GM21576 (cell line): Measurements from ENCODE around the gene FARS2.

Source experiments
- ATAC-seq: cut with Tn5 transposase; IDR thresholded peaks from one replicate; pipeline ENCODE4 v1.9.1; 2021; ENCODE audit warnings: mild to moderate bottlenecking, moderate library complexity; ENCODE audit not compliant: unreplicated experiment

Gene FARS2

GRCh38 chr6:5248302-5249098, 12.8 kb upstream of the FARS2 start:
- no peak for ATAC-seq

- no peak for ATAC-seq
Observed at GRCh38 chr6:5249451-5250122, 11.7 kb upstream of the FARS2 start.

GRCh38 chr6:5250451-5250850, 10.9 kb upstream of the FARS2 start:
- ATAC-seq, result no peak

GRCh38 chr6:5250911-5251310, 10.4 kb upstream of the FARS2 start:
- no peak for ATAC-seq

GRCh38 chr6:5256952-5257351, 4.4 kb upstream of the FARS2 start:
- no peak for ATAC-seq

GRCh38 chr6:5257400-5257799, 3.9 kb upstream of the FARS2 start:
- no peak for ATAC-seq

- no peak for ATAC-seq
Observed at GRCh38 chr6:5259428-5259827, 1.9 kb upstream of the FARS2 start.

GRCh38 chr6:5260111-5260620, 1.1 kb upstream of the FARS2 start:
- ATAC-seq, result peak; percentile 61

GRCh38 chr6:5261545-5262109, 314 bp downstream of the FARS2 start:
- ATAC-seq, result no peak

- no peak for ATAC-seq
Observed at GRCh38 chr6:5266423-5266822, 5.1 kb downstream of the FARS2 start.

GRCh38 chr6:5270093-5270680, 8.9 kb downstream of the FARS2 start:
- ATAC-seq, result no peak

- no peak for ATAC-seq
Observed at GRCh38 chr6:5271926-5272325, 10.6 kb downstream of the FARS2 start.

- ATAC-seq, result no peak
Observed at GRCh38 chr6:5274231-5274630, 12.9 kb downstream of the FARS2 start.

GRCh38 chr6:5275497-5275896, 14.2 kb downstream of the FARS2 start:
- ATAC-seq, result no peak

GRCh38 chr6:5276581-5276980, 15.3 kb downstream of the FARS2 start:
- ATAC-seq, result no peak

- ATAC-seq, result no peak
Observed at GRCh38 chr6:5277589-5277988, 16.3 kb downstream of the FARS2 start.

GRCh38 chr6:5278047-5278446, 16.7 kb downstream of the FARS2 start:
- ATAC-seq, result peak; percentile 72

GRCh38 chr6:5278565-5279120, 17.3 kb downstream of the FARS2 start:
- ATAC-seq, result no peak

- no peak for ATAC-seq
Observed at GRCh38 chr6:5279891-5280338, 18.6 kb downstream of the FARS2 start.

- no peak for ATAC-seq
Observed at GRCh38 chr6:5280920-5281319, 19.6 kb downstream of the FARS2 start.

GRCh38 chr6:5282191-5282623, 20.9 kb downstream of the FARS2 start:
- no peak for ATAC-seq
